Measurements from ENCODE around the gene SIRT3. TPM values are rescaled to one million over a fixed set of nuclear protein-coding genes. Genes with fewer than 3 reads are reported as not detected.

The SIRT3 gene
- total and polyA plus RNA-seq, 2 of the 13 experiments (the other 11 are each of a cell fraction or from before 2014, with no cell fraction given), result 15.1 to 18.2 TPM

DNA sequence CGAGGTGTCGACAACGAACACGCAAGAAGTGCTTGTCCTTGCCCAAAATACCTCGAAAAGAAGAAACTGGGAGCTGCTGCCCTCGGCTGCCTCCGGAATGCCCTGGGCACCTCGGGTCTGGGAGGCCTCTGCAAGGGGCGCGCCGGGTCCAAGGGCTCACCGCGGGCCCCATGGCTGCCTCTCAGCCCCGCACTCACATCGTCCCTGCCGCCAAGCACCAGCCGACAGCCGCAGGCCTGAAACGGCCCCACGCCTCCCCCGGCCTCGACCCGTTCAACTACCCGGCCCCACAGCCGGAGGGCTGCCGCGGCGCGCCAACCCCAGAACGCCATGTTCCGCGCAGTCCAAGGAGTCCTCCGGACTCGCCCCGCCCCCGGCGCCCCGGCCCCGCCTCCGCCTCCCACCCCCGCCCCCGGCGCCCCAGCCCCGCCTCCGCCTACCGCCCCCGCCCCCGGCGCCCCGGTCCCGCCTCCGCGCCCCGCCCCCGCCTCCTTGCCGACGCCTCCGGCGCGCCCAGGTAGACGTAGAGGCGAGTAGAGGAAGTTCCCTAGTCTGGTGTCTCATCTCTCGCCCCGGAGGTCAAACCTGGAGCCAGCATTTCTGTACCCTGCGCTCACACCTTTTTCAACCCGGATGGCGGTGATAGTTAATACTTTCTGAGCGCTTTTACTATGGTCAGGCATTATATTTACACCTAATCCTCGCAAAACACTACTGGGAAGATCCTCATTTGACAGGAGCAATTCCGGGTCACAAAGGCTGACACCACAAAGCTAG lies at the start of gene SIRT3 (continued):
- TF ChIP-seq ZFP90 (CRISPR knock-in tag; IDR thresholded peaks at IDR 0.05; ENCODE audit: borderline replicate concordance) (no peak), ATF1 (CRISPR knock-in tag; IDR thresholded peaks at IDR 0.05) (peak; percentile 77; the same call in 1 of the 2 replicates), RXRA (CRISPR knock-in tag; IDR thresholded peaks at IDR 0.05) (0 out of 2 replicates have a peak, but pooled peaks have one; percentile 29), PHF20 (CRISPR knock-in tag; IDR thresholded peaks at IDR 0.05) (no peak; the same call in 1 of the 2 replicates), ZFP36 (IDR thresholded peaks at IDR 0.05; ENCODE audit: borderline replicate concordance, low read depth, low read length, partially characterized antibody) (no peak), NFKB2 (CRISPR knock-in tag; IDR thresholded peaks at IDR 0.05; ENCODE audit: borderline replicate concordance) (peak; percentile 83; the same call in 1 of the 2 replicates), AGO2 (optimal IDR thresholded peaks at IDR 0.05; ENCODE audit: low read depth, low read length) (peak; percentile 51), TMF1 (CRISPR knock-in tag; IDR thresholded peaks at IDR 0.05; ENCODE audit: low read depth) (peak; percentile 56; the same call in 1 of the 2 replicates), MED13 (CRISPR knock-in tag; IDR thresholded peaks at IDR 0.05) (0 out of 2 replicates have a peak, but pooled peaks have one; percentile 26), FOXA3 (CRISPR knock-in tag; IDR thresholded peaks at IDR 0.05) (0 out of 2 replicates have a peak, but pooled peaks have one; percentile 9)
- TF ChIP-seq, protein P1, sequence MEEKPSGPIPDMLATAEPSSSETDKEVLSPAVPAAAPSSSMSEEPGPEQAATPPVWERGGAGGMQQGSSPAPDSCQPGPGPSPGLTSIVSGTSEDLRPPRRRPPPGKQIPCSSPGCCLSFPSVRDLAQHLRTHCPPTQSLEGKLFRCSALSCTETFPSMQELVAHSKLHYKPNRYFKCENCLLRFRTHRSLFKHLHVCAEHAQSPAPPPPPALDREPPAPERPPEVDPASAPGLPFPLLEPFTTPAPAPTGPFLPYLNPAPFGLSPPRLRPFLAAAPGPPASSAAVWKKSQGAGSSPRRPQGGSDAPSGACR (CRISPR knock-in tag; IDR thresholded peaks at IDR 0.05), result 0 out of 2 replicates have a peak, but pooled peaks have one; percentile 12
- TF ChIP-seq, protein P2, sequence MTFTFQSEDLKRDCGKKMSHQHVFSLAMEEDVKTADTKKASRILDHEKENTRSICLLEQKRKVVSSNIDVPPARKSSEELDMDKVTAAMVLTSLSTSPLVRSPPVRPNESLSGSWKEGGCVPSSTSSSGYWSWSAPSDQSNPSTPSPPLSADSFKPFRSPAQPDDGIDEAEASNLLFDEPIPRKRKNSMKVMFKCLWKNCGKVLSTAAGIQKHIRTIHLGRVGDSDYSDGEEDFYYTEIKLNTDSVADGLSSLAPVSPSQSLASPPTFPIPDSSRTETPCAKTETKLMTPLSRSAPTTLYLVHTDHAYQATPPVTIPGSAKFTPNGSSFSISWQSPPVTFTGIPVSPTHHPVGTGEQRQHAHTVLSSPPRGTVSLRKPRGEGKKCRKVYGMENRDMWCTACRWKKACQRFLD (CRISPR knock-in tag; IDR thresholded peaks at IDR 0.05; ENCODE audit: borderline replicate concordance), result 0 out of 2 replicates have a peak, but pooled peaks have one; percentile 7
- TF ChIP-seq, protein P3, sequence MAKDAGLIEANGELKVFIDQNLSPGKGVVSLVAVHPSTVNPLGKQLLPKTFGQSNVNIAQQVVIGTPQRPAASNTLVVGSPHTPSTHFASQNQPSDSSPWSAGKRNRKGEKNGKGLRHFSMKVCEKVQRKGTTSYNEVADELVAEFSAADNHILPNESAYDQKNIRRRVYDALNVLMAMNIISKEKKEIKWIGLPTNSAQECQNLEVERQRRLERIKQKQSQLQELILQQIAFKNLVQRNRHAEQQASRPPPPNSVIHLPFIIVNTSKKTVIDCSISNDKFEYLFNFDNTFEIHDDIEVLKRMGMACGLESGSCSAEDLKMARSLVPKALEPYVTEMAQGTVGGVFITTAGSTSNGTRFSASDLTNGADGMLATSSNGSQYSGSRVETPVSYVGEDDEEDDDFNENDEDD (CRISPR knock-in tag; IDR thresholded peaks at IDR 0.05; ENCODE audit: borderline replicate concordance), result peak; percentile 40; the same call in 1 of the 2 replicates
- TF ChIP-seq, protein P4, sequence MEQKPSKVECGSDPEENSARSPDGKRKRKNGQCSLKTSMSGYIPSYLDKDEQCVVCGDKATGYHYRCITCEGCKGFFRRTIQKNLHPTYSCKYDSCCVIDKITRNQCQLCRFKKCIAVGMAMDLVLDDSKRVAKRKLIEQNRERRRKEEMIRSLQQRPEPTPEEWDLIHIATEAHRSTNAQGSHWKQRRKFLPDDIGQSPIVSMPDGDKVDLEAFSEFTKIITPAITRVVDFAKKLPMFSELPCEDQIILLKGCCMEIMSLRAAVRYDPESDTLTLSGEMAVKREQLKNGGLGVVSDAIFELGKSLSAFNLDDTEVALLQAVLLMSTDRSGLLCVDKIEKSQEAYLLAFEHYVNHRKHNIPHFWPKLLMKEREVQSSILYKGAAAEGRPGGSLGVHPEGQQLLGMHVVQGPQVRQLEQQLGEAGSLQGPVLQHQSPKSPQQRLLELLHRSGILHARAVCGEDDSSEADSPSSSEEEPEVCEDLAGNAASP (CRISPR knock-in tag; IDR thresholded peaks at IDR 0.05; ENCODE audit: borderline replicate concordance), result peak; percentile 23; the same call in 1 of the 2 replicates
- TF ChIP-seq, protein P5, sequence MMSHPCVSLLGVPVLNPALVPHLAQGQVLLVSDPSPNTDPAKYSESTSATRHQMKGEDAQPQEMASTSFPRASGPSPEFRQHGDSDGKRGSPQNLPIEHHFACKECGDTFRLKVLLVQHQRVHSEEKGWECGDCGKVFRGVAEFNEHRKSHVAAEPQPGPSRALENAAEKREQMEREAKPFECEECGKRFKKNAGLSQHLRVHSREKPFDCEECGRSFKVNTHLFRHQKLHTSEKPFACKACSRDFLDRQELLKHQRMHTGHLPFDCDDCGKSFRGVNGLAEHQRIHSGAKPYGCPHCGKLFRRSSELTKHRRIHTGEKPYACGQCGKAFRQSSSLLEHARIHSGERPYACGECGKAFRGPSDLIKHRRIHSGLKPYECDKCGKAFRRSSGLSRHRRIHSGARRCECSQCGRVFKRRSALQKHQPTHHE (CRISPR knock-in tag; IDR thresholded peaks at IDR 0.05; ENCODE audit: borderline replicate concordance), result peak; percentile 36; the same call in 1 of the 2 replicates
- TF ChIP-seq, protein P6, sequence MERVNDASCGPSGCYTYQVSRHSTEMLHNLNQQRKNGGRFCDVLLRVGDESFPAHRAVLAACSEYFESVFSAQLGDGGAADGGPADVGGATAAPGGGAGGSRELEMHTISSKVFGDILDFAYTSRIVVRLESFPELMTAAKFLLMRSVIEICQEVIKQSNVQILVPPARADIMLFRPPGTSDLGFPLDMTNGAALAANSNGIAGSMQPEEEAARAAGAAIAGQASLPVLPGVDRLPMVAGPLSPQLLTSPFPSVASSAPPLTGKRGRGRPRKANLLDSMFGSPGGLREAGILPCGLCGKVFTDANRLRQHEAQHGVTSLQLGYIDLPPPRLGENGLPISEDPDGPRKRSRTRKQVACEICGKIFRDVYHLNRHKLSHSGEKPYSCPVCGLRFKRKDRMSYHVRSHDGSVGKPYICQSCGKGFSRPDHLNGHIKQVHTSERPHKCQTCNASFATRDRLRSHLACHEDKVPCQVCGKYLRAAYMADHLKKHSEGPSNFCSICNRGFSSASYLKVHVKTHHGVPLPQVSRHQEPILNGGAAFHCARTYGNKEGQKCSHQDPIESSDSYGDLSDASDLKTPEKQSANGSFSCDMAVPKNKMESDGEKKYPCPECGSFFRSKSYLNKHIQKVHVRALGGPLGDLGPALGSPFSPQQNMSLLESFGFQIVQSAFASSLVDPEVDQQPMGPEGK (CRISPR knock-in tag; IDR thresholded peaks at IDR 0.05), result peak; percentile 58; the same call in 1 of the 2 replicates
- TF ChIP-seq, protein P7, sequence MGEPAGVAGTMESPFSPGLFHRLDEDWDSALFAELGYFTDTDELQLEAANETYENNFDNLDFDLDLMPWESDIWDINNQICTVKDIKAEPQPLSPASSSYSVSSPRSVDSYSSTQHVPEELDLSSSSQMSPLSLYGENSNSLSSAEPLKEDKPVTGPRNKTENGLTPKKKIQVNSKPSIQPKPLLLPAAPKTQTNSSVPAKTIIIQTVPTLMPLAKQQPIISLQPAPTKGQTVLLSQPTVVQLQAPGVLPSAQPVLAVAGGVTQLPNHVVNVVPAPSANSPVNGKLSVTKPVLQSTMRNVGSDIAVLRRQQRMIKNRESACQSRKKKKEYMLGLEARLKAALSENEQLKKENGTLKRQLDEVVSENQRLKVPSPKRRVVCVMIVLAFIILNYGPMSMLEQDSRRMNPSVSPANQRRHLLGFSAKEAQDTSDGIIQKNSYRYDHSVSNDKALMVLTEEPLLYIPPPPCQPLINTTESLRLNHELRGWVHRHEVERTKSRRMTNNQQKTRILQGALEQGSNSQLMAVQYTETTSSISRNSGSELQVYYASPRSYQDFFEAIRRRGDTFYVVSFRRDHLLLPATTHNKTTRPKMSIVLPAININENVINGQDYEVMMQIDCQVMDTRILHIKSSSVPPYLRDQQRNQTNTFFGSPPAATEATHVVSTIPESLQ (CRISPR knock-in tag; conservative IDR thresholded peaks at IDR 0.05), result peak; percentile 23; the same call in 1 of the 2 replicates
